HG02840 (cell line): ENCODE results near the gene FAM180A.
"Not testable (repeated sequence)": the region's sequence is repeated elsewhere in the genome, so short reads cannot be mapped to it uniquely, and the experiment has no call there.

Source experiments
- ATAC-seq: cut with Tn5 transposase; IDR thresholded peaks from one replicate; pipeline ENCODE4 v1.9.1; 2021; ENCODE audit warnings: mild to moderate bottlenecking, moderate library complexity, moderate number of reproducible peaks; ENCODE audit not compliant: unreplicated experiment, low FRiP score

FAM180A gene

DNA sequence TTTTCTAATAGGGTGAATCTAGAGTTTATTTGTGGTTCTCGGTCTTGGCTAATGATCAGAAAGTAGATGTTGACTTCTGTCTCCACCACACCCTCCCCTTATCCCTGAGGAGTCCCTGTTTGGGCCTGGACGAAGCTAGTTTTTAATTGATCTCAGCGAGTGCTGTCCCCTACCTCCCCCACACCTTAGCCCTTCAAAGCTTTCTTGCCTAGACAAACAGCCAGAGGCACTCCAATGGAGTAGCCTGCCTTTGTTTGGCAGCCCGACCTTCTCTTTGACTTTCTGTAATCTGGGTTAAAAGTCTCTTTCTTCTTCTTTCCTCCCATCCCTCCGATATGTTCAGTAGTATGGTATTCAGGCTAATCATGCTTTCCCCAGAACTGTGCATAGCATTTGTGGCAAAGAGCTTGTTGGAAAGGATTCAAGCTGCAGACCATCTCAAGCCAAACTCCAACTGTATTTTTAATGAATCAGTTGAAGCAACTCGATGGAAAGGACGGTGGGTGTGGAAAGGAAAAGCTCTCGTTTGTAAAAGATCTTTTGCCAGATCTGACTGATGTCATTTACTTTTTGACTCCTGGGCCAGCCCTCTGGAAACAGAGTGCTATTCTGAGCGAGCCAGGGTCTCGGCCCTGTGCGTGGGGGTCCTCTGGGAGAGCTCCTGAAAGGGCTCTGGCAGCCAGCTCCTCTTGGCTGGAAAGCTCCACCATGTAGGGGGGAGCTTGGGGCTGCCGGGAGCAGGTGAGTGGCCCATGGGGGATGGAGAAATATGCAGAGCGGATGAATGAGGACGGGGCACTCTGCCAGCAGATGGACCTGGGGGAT is 4.5 kb downstream of the FAM180A start:
- no peak for ATAC-seq

DNA sequence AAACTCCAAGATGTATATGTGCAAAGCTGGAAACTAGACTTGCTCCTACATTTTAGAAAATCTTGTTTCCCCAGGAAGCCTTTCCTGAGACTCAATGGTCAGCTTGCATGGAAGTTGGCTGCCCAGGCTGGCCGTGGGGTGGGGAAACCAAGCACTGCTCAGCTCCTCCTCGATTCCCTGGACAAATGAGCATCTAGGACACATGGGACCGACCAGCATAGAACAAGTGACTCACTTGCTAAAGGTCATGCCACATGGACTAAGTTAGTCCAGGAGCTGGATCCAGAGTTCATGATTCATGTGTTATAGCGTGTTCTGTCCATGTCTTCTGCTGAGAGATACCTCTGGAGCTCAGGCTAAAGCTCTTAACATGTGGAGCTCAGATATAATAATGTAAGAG is 6.2 kb downstream of the FAM180A start:
- ATAC-seq = no peak

DNA sequence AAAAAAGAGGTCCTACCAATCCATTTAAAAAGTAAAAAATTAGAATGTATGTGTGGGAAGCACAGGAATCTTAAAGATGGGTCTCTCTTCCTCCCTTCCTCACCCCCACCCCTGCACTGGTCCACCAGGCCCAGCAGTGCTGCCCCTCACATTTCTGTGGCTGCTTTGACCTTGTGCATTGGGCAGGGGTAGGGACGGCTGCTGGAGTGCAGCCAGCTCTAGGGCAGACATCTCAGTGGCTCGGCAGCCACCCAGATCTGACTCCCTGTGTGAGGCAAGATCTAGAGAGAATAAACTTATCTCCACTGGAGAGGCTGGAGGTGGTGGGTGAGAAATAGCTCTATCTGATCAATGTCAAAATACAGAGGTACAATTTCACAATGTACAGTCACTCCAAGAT is 6.7 kb downstream of the FAM180A start:
- no peak for ATAC-seq

- no peak for ATAC-seq
These were observed 7.7 kb downstream of the FAM180A start for GRCh38 chr7:135740889-135741288.

DNA sequence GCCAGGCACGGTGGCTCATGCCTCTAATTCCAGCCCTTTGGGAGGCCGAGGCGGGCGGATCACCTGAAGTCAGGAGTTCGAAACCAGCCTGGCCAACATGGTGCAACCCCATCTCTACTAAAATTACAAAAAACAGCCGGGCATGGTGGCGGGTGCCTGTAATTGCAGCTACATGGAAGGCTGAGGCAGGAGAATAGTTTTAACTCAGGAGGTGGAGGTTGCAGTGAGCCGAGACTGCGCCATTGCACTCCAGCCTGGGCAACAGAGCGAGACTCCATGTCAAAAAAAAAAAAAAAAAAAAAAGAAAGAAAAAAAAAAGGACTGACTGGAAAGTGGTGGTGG is 11.3 kb downstream of the FAM180A start:
- not testable (repeated sequence) for ATAC-seq

- no peak for ATAC-seq
These were observed 11.9 kb downstream of the FAM180A start for GRCh38 chr7:135736586-135737305.

DNA sequence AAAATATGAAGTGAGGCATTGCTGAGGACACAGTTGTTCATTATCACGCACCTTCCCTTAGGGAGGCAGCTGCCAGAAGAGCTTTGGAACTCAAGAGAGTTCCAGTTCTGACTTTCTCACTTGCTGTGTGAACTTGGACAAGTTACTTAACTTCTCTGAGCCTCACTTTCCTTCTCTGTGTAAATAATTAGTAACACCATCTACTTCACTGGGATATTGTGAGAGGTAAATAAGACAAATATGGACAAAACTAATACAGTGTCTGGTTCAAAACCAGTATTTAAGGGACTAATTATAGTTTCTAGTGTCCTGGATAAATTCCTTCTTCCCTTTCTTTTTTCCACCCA is 14.3 kb downstream of the FAM180A start:
- ATAC-seq = no peak

DNA sequence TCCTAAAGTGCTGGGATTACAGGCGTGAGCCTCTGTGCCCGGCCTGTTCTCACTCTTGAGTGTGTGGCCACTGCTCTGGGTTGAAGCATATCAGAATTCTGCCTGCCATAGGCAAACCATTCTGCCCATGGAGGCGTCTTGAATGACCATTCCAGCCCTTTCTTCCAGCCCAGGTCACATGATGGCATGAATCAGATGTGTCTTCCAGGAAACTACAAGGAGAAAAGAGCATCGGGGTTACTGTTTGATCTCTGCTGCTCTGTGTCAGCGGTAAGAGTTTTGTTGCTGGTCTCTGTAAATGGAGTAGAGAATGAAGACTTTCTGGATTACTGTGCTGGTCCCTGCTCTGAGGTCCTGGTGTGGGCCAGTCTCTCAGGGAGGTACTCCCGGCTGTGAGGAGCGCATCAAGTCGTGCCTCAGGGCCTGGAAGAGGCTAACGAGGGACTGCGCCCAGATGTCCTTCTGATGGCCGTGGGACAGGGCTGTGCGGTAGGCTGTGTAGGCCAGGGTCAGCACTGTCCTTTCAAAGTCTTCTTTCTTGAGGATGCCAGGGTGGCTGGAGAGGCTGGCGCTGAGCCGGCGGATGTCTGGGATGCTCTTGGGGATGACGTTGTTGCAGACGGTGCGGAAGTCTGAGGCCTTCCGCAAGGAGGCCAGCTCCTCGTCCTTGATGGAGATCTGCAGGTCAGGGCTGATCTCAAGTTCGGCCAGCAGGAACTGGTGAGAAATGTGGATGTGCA is 14.8 kb downstream of the FAM180A start:
- ATAC-seq = no peak

GRCh38 chr7:135731131-135731530 is 17.5 kb downstream of the FAM180A start:
- no peak for ATAC-seq

DNA sequence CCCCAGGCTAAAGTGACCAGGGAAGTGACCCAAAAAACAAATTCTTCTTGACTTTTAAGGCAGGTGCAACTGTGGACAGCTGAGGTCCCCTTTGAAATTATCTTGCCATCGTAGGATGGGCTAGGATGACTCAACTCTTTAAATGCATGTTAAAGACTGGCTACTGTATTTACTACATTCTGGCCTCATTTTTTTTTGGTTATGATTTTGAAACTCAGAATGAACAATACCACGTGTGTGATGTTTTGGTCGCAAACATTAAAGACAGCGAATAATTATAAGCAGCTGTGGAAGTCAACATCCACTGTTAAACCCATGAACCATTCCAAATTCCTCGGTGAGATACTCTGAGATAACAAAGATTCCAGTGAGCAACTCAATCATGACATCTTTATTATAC is 19.4 kb downstream of the FAM180A start:
- no peak for ATAC-seq

DNA sequence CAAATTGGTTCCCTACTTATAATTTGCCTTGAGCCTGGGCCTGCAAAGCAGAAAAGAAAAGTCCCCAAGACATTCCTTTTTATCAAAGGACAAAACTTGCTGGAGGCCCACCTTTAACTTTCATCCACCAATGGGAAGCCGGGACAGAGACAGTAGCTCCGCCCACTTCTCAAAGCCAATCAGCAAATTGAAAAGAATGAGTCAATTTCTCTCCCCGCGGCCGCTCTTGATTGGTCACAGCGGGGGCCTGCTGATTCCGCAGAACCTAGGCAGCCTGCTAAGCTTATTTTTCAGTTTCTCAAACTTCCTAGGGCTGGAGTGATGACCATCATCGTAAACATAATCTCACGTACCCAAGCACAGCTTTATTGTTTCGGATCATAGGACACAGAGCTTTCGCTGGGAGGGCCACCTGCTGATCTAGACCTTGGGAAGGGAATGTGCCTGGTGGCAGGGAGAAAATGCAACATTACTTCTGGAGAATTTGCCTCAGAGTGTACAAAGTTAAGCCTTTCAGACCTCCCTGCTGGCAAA is 20.4 kb downstream of the FAM180A start, which contains the start of gene SLC13A4:
Gene SLC13A4, minus strand, starts transcription at position 51 of the 534 bp plus-strand sequence. CDS start 690 bp downstream, outside the sequence.
- ATAC-seq = no peak

- ATAC-seq = no peak
These were observed 21.5 kb downstream of the FAM180A start for GRCh38 chr7:135726911-135727673.

DNA sequence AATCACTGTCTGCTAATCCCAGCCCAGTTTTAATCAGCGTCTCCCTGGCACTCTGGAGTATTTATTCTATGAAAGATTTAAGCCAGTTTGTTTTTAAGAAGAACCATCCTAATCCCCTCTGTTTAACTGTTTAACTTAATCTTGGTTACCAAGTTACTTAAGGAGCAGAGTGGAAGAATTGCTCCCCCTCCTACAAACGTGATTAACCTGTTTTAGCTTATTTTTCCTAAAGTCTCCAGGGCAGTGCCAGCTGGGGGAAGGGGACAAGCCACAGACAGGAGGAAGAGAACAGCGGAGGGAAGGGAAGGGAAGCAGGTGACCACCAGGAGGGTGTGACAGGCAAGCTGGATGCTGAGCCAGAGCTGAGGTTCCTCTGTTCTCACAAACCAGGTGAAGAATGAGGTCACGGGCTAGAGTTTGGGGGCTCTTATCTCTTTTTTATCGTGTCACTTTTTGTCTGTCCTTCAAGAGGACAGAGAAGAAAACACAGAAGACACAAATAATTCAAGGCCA is 22.3 kb downstream of the FAM180A start:
- ATAC-seq = no peak

DNA sequence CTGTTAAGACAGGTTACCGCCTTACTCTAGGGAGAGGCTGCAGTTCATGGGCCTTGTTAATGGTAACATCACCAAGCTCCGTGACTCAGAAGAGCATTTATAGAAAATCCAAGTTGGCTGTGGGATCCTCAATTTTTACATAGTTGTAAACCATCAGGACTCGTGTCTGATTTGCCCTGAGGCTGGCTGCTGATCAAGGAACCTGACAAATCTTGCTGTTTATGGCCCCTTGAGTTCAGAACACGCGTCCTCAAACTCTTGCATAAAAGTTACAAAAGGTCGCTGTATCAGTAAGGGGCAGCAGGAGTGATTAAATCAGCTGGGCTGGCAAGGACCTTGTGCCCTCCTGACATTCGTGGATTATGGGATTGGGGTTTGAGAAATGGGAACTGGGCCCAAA is 25.2 kb downstream of the FAM180A start:
- ATAC-seq = no peak

- no peak for ATAC-seq
These were observed 27.3 kb downstream of the FAM180A start for GRCh38 chr7:135721198-135721820.

DNA sequence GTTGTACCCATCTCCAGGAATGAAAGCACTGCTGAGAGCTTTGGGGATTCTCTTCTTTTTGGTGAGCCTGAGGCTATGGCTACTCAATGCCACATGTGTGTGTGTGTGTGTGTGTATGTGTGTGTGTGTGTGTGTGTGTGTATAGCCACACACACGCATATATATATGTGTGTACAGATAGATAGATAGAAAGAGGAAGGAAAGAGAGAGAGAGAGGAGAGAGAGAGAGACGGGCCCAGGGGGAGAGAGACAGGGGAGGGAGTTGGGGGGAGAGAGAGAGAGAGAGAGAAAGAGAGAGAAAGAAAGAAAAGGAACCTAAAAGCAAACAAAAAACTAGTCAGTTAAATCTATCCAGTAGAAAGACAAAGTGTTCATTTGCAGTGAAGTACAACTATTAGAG is 28.9 kb downstream of the FAM180A start:
- no peak for ATAC-seq

DNA sequence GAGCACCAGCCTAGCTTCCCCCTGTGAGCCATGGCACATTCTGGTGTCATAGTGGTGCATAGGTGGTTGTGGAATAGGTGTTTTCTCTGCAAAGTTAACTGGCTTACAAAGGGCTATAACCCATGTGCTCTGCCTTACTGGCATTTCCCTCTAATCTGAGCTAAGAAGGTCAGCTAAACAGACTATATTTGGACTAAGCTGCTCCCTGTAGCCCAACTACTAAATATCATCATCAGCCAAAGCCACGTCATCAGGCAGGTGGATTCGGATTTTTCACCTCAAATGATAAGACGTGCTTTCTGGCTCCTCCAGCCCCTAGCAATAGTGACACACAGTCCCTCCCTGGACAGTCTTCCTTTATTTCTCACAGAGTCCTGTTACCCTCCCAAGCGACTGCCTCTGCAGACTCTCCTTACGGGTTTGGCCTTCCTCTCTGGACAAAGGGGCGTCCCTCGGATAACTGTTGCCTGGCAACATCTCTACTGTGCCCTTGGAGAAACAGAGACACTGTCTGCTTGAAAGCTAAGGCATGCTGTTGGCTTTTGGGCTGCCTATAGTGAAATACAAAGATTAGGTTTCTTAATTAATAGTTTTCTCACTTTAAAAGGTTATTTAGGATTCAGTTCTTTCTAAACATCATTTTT is 29.7 kb downstream of the FAM180A start:
- no peak for ATAC-seq

GRCh38 chr7:135718219-135718618 is 30.4 kb downstream of the FAM180A start:
- ATAC-seq = no peak

- ATAC-seq = no peak
These were observed 30.9 kb downstream of the FAM180A start for GRCh38 chr7:135717693-135718092.
